ENCODE measurements around the gene OXSR1. TPM values are rescaled to one million over a fixed set of nuclear protein-coding genes. Genes with fewer than 3 reads are reported as not detected.
A peak's percentile ranks its signal among the peaks of the same experiment; 100 is the strongest.

The OXSR1 gene
- 10 to 100 TPM; 53.7 to 56.0 TPM for total RNA-seq

DNA sequence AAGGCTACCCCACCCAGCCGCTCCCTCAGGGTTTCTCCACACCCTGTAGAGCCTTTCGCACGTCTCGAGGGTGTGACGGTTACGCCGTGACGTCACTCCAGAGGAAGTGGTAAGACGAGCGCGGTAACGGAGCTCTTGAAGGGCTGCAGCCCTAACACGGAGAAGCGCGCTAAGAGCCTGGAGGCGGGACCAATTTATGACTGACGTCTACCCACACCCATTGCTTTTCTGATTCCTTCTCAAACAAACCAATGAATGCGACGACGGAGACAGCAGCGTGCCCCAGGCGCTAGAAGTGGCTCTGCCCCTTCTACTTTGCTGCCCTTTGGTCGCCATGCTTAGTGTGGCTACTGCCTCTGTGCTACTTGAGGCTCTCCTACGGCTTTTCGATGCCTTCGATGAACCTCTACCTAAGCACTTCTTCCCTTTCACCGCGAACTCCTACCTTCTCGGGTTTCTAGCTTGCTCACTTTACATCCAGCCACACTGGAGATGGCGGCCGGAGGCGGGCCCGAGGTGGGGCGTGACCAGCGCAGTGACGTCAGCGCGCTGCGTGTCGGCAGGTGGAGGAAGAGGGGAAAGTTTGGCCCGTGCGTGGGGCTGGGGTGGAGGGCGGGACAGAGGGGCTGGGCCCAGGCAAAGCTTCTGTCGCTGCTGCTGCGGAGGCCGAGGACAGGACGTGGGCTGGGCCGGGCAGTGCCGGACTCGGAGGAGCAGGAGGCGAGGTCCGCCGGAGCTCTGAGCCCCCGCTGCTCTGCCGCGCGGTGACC is at the start of gene OXSR1:
Gene OXSR1, plus strand, starts transcription at position 586 of the 770 bp plus-strand sequence. CDS start 340 bp downstream, outside the sequence.
- Mint-ChIP-seq H3K36me3 (ENCODE audit: low read depth) (peaks cover 16% of the 10 kb centered on the region), H3K4me3 (peak within 1 kb of the TSS; percentile 92), H3K27me3 (no peaks in the 10 kb centered on the region), H3K9me3 (ENCODE audit: low read depth) (no peaks in the 10 kb centered on the region), H3K4me1 (peaks cover 40% of the 10 kb centered on the region), H3K27ac (peak within 1 kb of the TSS; percentile 99)
- ChIA-PET POLR2A (interaction anchor here (0.8 to 4.1 kb wide), 7 partner anchors 21 to 182 kb away, joined by 3 to 47 read pairs (median 5); partner anchors contain the start of genes ACAA1, MYD88 and XYLB), CTCF (interaction anchor here (0.7 to 2.0 kb wide), 10 partner anchors 10 to 315 kb away, joined by 3 to 8 read pairs (median 4); partner anchors contain the start of genes ACAA1 and MYD88)
- DNase-seq (peak; percentile 98), ATAC-seq (peak; percentile 94)
- intact Hi-C loops (cut with DNase I, micrococcal nuclease), result loop anchor here (1.0 to 10.0 kb wide), 9 partner anchors 28 to 1241 kb away; partner anchors contain the start of genes ACAA1 (in 2 of the 2), DLEC1 (in 1 of the 2), RPSA (in 1 of the 2) and SCN11A (in 1 of the 2)

- Mint-ChIP-seq H3K27me3 (no peaks in the 10 kb centered on the region), H3K4me1 (no peaks in the 10 kb centered on the region), H3K27ac (no peak overlapping the region), H3K9me3 (ENCODE audit: low read depth) (no peaks in the 10 kb centered on the region), H3K4me3 (no peak overlapping the region), H3K36me3 (ENCODE audit: low read depth) (peaks cover 3% of the 10 kb centered on the region)
- ChIA-PET CTCF (interaction anchor here (0.6 to 1.7 kb wide), 3 partner anchors 22 to 181 kb away, joined by 3 to 4 read pairs (median 3); no protein-coding TSS in a partner anchor), POLR2A (no interaction called here)
- ATAC-seq (no peak), DNase-seq (no peak)
- intact Hi-C loops (cut with DNase I, micrococcal nuclease), result loop anchor here in 1 of 2 experiments (5.0 kb wide), 1 partner anchor 231 kb away; the partner anchor contains the start of gene XYLB
Observed at GRCh38 chr3:38115645-38116427, 49.5 kb upstream of the OXSR1 start.

DNA sequence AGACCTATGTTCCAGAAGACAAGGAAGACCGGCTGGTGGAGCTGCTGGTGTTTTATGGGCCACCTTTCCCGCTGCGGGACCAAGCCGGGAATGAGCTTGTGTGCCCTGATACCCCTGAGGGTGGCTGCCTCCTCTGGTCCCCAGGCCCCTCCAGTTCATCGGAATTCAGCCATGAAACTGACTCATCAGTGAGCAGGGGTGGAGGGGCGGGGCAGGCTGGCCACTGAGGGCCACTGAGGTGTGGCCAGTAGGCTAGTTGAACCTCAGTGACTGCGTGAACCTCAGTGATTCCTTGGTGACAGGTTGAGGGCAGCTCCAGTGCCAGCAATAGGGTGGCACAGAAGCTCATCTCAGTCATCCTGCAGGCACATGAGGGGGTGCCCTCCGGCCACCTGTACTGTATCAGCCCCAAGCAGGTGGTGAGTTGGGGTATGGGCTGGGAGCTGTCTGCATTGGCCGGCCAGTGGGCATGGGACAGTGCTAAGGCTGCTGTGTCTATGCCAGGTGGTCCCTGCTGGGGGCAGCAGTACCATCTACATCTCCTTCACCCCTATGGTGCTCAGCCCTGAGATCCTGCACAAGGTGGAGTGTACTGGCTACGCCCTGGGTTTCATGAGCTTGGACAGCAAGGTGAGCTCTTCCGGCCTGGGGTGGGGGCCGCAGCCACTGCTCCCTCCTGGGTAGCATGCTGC is 48.7 kb upstream of the OXSR1 start:
- H3K36me3 Mint-ChIP-seq (ENCODE audit: low read depth), result peaks cover 5% of the 10 kb centered on the region
- no peaks in the 10 kb centered on the region for H3K27me3 Mint-ChIP-seq
- no peaks in the 10 kb centered on the region for H3K4me1 Mint-ChIP-seq
- DNase-seq, result no peak
- H3K4me3 Mint-ChIP-seq, result no peak overlapping the region
- no peak overlapping the region for H3K27ac Mint-ChIP-seq
- no peaks in the 10 kb centered on the region for H3K9me3 Mint-ChIP-seq (ENCODE audit: low read depth)
- intact Hi-C loops (cut with DNase I, micrococcal nuclease), result loop anchor here in 1 of 2 experiments (5.0 kb wide), 1 partner anchor 231 kb away; the partner anchor contains the start of gene XYLB
- ChIA-PET POLR2A (no interaction called here), CTCF (interaction anchor here (0.6 to 1.7 kb wide), 9 partner anchors 11 to 405 kb away, joined by 3 to 6 read pairs (median 3); partner anchors contain the start of gene ACAA1)
- no peak for ATAC-seq

DNA sequence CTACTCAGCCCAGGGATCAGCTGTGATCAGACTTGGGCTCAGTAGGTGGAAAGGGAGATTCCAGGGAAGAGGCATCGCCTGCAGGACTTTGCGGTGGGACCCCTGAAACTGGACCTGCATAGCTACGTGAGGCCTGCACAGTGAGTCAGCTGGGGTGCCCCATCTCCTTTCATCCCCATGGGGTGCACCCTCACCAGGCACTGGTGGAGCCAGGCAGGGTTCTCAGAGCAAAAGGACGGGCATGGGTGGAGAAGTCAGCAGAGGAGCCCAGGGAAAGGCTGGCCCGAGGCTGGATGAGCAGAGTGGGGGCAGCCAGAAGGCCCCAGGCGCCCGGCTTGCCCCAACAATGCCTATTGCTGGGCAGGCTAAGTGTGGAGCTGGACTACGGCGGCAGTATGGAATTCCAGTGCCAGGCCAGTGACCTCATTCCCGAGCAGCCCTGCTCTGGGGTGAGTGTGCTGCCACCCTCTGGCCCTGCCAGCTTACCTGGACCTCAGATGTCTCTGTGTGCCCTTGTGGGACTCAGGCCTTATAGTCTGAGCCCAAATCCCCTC is 48.1 kb upstream of the OXSR1 start:
- ATAC-seq (peak; percentile 1), DNase-seq (no peak)
- Mint-ChIP-seq H3K27ac (no peak overlapping the region), H3K4me1 (no peaks in the 10 kb centered on the region), H3K36me3 (ENCODE audit: low read depth) (peaks cover 5% of the 10 kb centered on the region), H3K4me3 (no peak overlapping the region), H3K9me3 (ENCODE audit: low read depth) (no peaks in the 10 kb centered on the region), H3K27me3 (no peaks in the 10 kb centered on the region)
- intact Hi-C loops (cut with DNase I, micrococcal nuclease), result loop anchor here in 1 of 2 experiments (5.0 kb wide), 1 partner anchor 230 kb away; the partner anchor contains the start of gene XYLB
- ChIA-PET POLR2A (no interaction called here), CTCF (interaction anchor here (0.5 to 1.7 kb wide), 13 partner anchors 11 to 404 kb away, joined by 3 to 6 read pairs (median 4); no protein-coding TSS in a partner anchor)

- H3K9me3 Mint-ChIP-seq (ENCODE audit: low read depth), result no peaks in the 10 kb centered on the region
- H3K27ac Mint-ChIP-seq, result no peak overlapping the region
- ATAC-seq (peak; percentile 91), DNase-seq (peak; percentile 86)
- H3K27me3 Mint-ChIP-seq, result no peaks in the 10 kb centered on the region
- H3K4me3 Mint-ChIP-seq, result no peak overlapping the region
- no peaks in the 10 kb centered on the region for H3K4me1 Mint-ChIP-seq
- ChIA-PET POLR2A (no interaction called here), CTCF (interaction anchor here (0.5 to 1.7 kb wide), 19 partner anchors 15 to 374 kb away, joined by 3 to 6 read pairs (median 4); no protein-coding TSS in a partner anchor)
- H3K36me3 Mint-ChIP-seq (ENCODE audit: low read depth), result peaks cover 10% of the 10 kb centered on the region
- intact Hi-C loops (cut with DNase I, micrococcal nuclease), result loop anchor here (1.0 to 5.0 kb wide), 3 partner anchors 180 to 362 kb away; partner anchors contain the start of gene XYLB (in 1 of the 2)
Observed at GRCh38 chr3:38117748-38118420, 47.5 kb upstream of the OXSR1 start.

GRCh38 chr3:38118421-38119247 is 46.7 kb upstream of the OXSR1 start:
- no peaks in the 10 kb centered on the region for H3K9me3 Mint-ChIP-seq (ENCODE audit: low read depth)
- DNase-seq, result no peak
- no peaks in the 10 kb centered on the region for H3K27me3 Mint-ChIP-seq
- ChIA-PET POLR2A (no interaction called here), CTCF (interaction anchor here (0.6 to 1.6 kb wide), 13 partner anchors 16 to 373 kb away, joined by 3 to 5 read pairs (median 3); no protein-coding TSS in a partner anchor)
- ATAC-seq, result no peak
- H3K4me3 Mint-ChIP-seq, result no peak overlapping the region
- H3K27ac Mint-ChIP-seq, result no peak overlapping the region
- H3K4me1 Mint-ChIP-seq, result no peaks in the 10 kb centered on the region
- intact Hi-C loops (cut with DNase I, micrococcal nuclease), result loop anchor here (1.0 to 5.0 kb wide), 3 partner anchors 180 to 362 kb away; partner anchors contain the start of gene XYLB (in 1 of the 2)
- H3K36me3 Mint-ChIP-seq (ENCODE audit: low read depth), result peaks cover 14% of the 10 kb centered on the region

DNA sequence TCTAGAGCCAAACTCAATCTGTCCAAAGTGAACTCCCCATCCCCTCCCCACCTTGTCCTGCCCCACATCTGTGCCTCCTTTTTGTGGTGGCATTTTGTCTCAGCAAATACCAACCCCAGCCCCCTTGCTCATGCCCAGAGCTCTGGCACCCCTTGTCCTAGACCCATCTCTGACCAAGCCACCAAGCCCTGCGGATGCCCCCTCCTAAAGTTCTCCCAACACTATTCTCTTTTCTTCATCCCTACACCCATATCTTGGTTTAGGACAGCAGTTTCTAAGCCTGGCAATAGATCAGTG is 46.1 kb upstream of the OXSR1 start:
- DNase-seq, result no peak
- intact Hi-C loops (cut with DNase I, micrococcal nuclease), result loop anchor here in 1 of 2 experiments (5.0 kb wide), 1 partner anchor 228 kb away; the partner anchor contains the start of gene XYLB
- no peaks in the 10 kb centered on the region for H3K27me3 Mint-ChIP-seq
- ATAC-seq, result no peak
- peaks cover 14% of the 10 kb centered on the region for H3K36me3 Mint-ChIP-seq (ENCODE audit: low read depth)
- H3K4me1 Mint-ChIP-seq, result no peaks in the 10 kb centered on the region
- ChIA-PET CTCF (interaction anchor here (1.0 to 1.6 kb wide), 6 partner anchors 9 to 373 kb away, joined by 3 to 4 read pairs (median 4); no protein-coding TSS in a partner anchor), POLR2A (no interaction called here)
- no peak overlapping the region for H3K27ac Mint-ChIP-seq
- no peak overlapping the region for H3K4me3 Mint-ChIP-seq
- H3K9me3 Mint-ChIP-seq (ENCODE audit: low read depth), result no peaks in the 10 kb centered on the region

DNA sequence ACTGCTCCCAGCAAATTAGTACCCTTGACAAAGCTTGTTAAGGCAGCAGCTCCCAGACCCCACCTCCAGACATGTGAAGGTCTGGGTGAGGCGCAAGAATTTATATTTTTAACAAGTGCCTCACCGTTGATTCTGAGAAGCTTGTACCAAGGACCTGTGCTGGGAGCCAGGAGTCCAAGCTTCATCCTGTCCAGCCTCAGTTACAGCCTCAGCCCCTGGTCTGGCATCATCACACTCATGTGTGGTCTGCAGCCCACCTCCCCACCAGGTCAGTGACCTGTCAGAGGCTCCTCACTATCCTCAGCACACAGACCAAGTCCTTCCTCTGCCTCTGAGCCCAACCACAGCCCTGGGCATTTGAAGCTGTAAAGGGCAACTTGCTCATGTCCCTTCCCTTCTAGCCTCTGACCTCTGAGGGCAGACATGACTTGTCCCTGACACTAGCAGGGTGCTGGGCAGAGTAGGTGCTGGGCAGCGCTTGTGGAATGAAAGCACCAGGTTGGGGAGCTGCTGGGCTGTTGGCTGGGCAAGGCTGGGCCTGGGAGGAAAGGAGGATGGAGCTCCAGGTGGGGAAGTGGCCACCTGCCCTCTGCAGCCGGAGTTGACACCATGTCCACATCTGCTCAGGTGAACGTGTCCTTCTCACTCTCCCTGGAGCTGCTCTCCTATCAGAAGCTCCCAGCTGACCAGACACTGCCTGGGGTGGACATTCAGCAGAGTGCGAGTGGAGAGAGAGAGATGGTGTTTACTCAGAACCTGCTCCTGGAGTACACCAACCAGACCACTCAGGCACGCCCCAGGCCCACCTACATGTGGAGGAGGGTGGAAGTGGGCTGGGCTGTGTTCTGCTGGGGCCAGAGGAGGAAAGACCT is 45.3 kb upstream of the OXSR1 start:
- Mint-ChIP-seq H3K9me3 (ENCODE audit: low read depth) (no peaks in the 10 kb centered on the region), H3K4me1 (no peaks in the 10 kb centered on the region), H3K36me3 (ENCODE audit: low read depth) (peaks cover 20% of the 10 kb centered on the region), H3K4me3 (no peak overlapping the region), H3K27me3 (no peaks in the 10 kb centered on the region), H3K27ac (peak overlapping the region; percentile 21)
- CTCF ChIA-PET, result interaction anchor here (0.6 to 1.4 kb wide), 6 partner anchors 8 to 532 kb away, joined by 3 to 4 read pairs (median 3); no protein-coding TSS in a partner anchor
- no peak for ATAC-seq
- DNase-seq, result no peak
- intact Hi-C loops (cut with DNase I, micrococcal nuclease), result loop anchor here in 1 of 2 experiments (5.0 kb wide), 1 partner anchor 227 kb away; the partner anchor contains the start of gene XYLB
- POLR2A ChIA-PET, result interaction anchor here (0.6 kb wide), 1 partner anchor 159 kb away, joined by 5 read pairs; no protein-coding TSS in a partner anchor
